K562 (cell line): ENCODE measurements around the gene PIGL. TPM values are rescaled to one million over a fixed set of nuclear protein-coding genes. Genes with fewer than 3 reads are reported as not detected.

Experiments
- ATAC-seq: fragments of 200-7000 bp; cut with Tn5 transposase; 3 replicates; pipeline ENCODE4 v1.9.1; 2020; ENCODE audit warnings: moderate library complexity
- BruUV-seq: library from RNA; stranded (reverse); fragments of 400-500 nt; replicated peaks from 2 replicates; lab custom pipeline; 2021; lab: Mats Ljungman, UMichigan
- CTCF ChIA-PET: fragments of 300-600 bp; formaldehyde crosslinking; extraction: SDS; loops from one replicate; lab custom pipeline; 2021; ENCODE audit warnings: low intra/inter-chr PET ratio; lab: Yijun Ruan, JAX
- POLR2A ChIA-PET: fragments of 300-600, 350-650 bp; sonication (Branson Sonifier 250); formaldehyde crosslinking; extraction: SDS; loops from one replicate; lab custom pipeline; 2021; ENCODE audit warnings: antibody characterized with exemption, inconsistent platforms; lab: Yijun Ruan, JAX
- DNase-seq, 4 experiments: peaks; one replicate each; pipeline versions ENCODE4 v3.0.0 to v3.0.0-alpha.2; 2011 to 2018; ENCODE audit warnings: low spot score in 3 of 4, mixed read lengths in 3 of 4; ENCODE audit errors: extremely low read depth in 1 of 4
- FAIRE-seq: peaks from 2 replicates; lab custom pipeline; 2011; peaks lifted over from hg19 to GRCh38; lab: Jason Lieb, UNC
- H2AFZ ChIP-seq: 2 replicates; pipeline ENCODE4 v1.6.0; 2011; ENCODE audit warnings: low read depth, low read length, control low read depth, inconsistent platforms
- H3K27ac ChIP-seq: fragments of 200-600 bp; 3 replicates; pipeline ENCODE4 v1.8.0; 2011; ENCODE audit warnings: low read depth, mild to moderate bottlenecking, control low read depth, inconsistent platforms, low read length, moderate library complexity, mixed read lengths; ENCODE audit errors: extremely low read depth
- H3K27me3 ChIP-seq, 2 experiments: fragments of 300-600 bp in 1 of 2; 2 replicates in 1 of 2; 3 replicates in 1 of 2; pipeline versions ENCODE4 v1.6.0 to v1.8.0; 2011; ENCODE audit warnings: inconsistent platforms in 2 of 2, low read length in 2 of 2, mild to moderate bottlenecking in 1 of 2, mixed read lengths in 1 of 2, moderate library complexity in 1 of 2; ENCODE audit not compliant: control insufficient read depth in 2 of 2, insufficient read depth in 2 of 2
- H3K36me3 ChIP-seq: fragments of 300-600 bp; 3 replicates; pipeline ENCODE4 v1.8.0; 2011; ENCODE audit warnings: mild to moderate bottlenecking, low read length, inconsistent platforms; ENCODE audit not compliant: control insufficient read depth, insufficient read depth
- H3K4me1 ChIP-seq, 2 experiments: fragments of 200-600 bp in 1 of 2; replicated peaks in 1 of 2; 2 replicates in 1 of 2; 3 replicates in 1 of 2; pipeline versions ENCODE4 v1.5.1 to v1.8.0; 2011; ENCODE audit warnings: inconsistent platforms in 2 of 2, low read length in 2 of 2, mild to moderate bottlenecking in 1 of 2, mixed read lengths in 1 of 2, moderate library complexity in 1 of 2; ENCODE audit not compliant: control insufficient read depth in 2 of 2, insufficient read depth in 2 of 2
- H3K4me2 ChIP-seq: 2 replicates; pipeline ENCODE4 v1.6.1; 2011; ENCODE audit warnings: low read length, control low read depth, inconsistent platforms, mixed read lengths; ENCODE audit not compliant: insufficient read depth
- H3K4me3 ChIP-seq: fragments of 200-600 bp; sonication (generic), shearing (Covaris generic); 2 replicates; pipeline ENCODE4 v1.5.1; 2016; ENCODE audit warnings: control low read depth, inconsistent platforms
- H3K79me2 ChIP-seq: fragments of 200-600 bp; 3 replicates; pipeline ENCODE4 v1.8.0; 2011; ENCODE audit warnings: low read length, inconsistent platforms; ENCODE audit not compliant: control insufficient read depth, insufficient read depth
- H3K9ac ChIP-seq, 2 experiments: 2 replicates each; pipeline versions ENCODE4 v1.6.0 to v1.6.1; 2011; ENCODE audit warnings: low read depth in 2 of 2, low read length in 2 of 2, control low read depth in 1 of 2, inconsistent platforms in 1 of 2, mild to moderate bottlenecking in 1 of 2, mixed read lengths in 1 of 2; ENCODE audit not compliant: insufficient read depth in 1 of 2
- H3K9me1 ChIP-seq: one replicate; pipeline ENCODE4 v1.6.0; 2011; ENCODE audit warnings: inconsistent platforms, mild to moderate bottlenecking, low read length, moderate library complexity; ENCODE audit not compliant: control insufficient read depth, insufficient read depth
- H3K9me3 ChIP-seq: replicated peaks from 2 replicates; pipeline ENCODE4 v1.5.1; 2011; ENCODE audit warnings: low read depth, low read length, inconsistent platforms; ENCODE audit not compliant: control insufficient read depth, insufficient read depth
- H4K20me1 ChIP-seq: replicated peaks from 2 replicates; pipeline ENCODE4 v1.6.1; 2011; ENCODE audit warnings: low read length, inconsistent platforms, mixed read lengths; ENCODE audit not compliant: control insufficient read depth, insufficient read depth
- HNRNPUL1 ChIP-seq: fragments of 200-400 bp; formaldehyde crosslinking; IDR thresholded peaks from 2 replicates; pipeline ENCODE4 v1.6.1; 2017; ENCODE audit warnings: low read length
- MAFF ChIP-seq: IDR thresholded peaks from 2 replicates; pipeline ENCODE4 v1.6.1; 2012; ENCODE audit warnings: low read length, improper control_type of control experiment
- PCBP1 ChIP-seq: fragments of 200-400 bp; formaldehyde crosslinking; IDR thresholded peaks from 2 replicates; pipeline ENCODE4 v1.6.1; 2018; ENCODE audit warnings: mild to moderate bottlenecking, low read depth, low read length; ENCODE audit not compliant: poor library complexity, severe bottlenecking
- TBP ChIP-seq: optimal IDR thresholded peaks from 2 replicates; pipeline ENCODE3; 2011; ENCODE audit warnings: low read depth, low read length, improper control_type of control experiment
- TRIM28 ChIP-seq: fragments of 450-650 bp; IDR thresholded peaks from 2 replicates; pipeline ENCODE4 v1.6.1; 2017
- ZNF282 ChIP-seq: sonication (generic); formaldehyde crosslinking; IDR thresholded peaks from 2 replicates; pipeline ENCODE4 v1.8.1; 2023; ENCODE audit warnings: missing genetic modification reagents
- ZNF324 ChIP-seq: fragments of 250-450 bp; sonication (Bioruptor Pico); IDR thresholded peaks from 2 replicates; pipeline ENCODE4 v1.4.0; 2020; ENCODE audit warnings: mild to moderate bottlenecking
- ZNF609 ChIP-seq: sonication (generic); formaldehyde crosslinking; IDR thresholded peaks from 2 replicates; pipeline ENCODE4 v1.8.1; 2023; ENCODE audit warnings: missing genetic modification reagents, mild to moderate bottlenecking, borderline replicate concordance
- ZNF79 ChIP-seq: fragments of 250-450 bp; sonication (Bioruptor Pico); IDR thresholded peaks from 2 replicates; pipeline ENCODE4 v1.4.0; 2020; ENCODE audit warnings: low read depth, mild to moderate bottlenecking, moderate library complexity
- WGBS: fragments of 100-300 bp; shearing (Covaris generic); methylation state at CpG from one replicate; pipeline ENCODE4 v1.1.6; 2016; ENCODE audit warnings: low coverage, mixed read lengths; ENCODE audit not compliant: insufficient coverage; ENCODE audit errors: missing lambda C conversion rate; 5-methylcytosine and 5-hydroxymethylcytosine counted together
- in situ Hi-C: fragments of 300-500 bp; cut with MboI; formaldehyde crosslinking; loops from 4 replicates; pipeline ENCODE4 v1.15.0; 2018; ENCODE audit warnings: inconsistent platforms, mixed read lengths
- intact Hi-C: fragments of 100-400 bp; cut with micrococcal nuclease; formaldehyde crosslinking; loops from 2 replicates; pipeline ENCODE4 v1.14.2; 2022
- polyA plus RNA-seq, 8 experiments: library from polyadenylated mRNA; depleted of rRNA in 4 of 8; stranded (reverse) in 5 of 8; unstranded in 3 of 8; fragments of >200 nt; fragmentation: Nextera tagmentation in 2 of 8; fragmentation: Illumina TruSeq in 1 of 8; extraction: Ambion mirVana in 2 of 8; extraction: Trizol in 1 of 8; gene quantifications; 2 replicates each; pipeline versions ENCODE4 v1.2.1 to v1.2.3, GENCODE V29; 2011 to 2014; ENCODE audit warnings: inconsistent platforms in 1 of 8, missing spikeins in 1 of 8
- total RNA-seq, 7 experiments: library from RNA; depleted of rRNA in 6 of 7; stranded (reverse); fragments of >200 nt in 6 of 7; fragmentation: Illumina TruSeq in 2 of 7; extraction: Trizol in 2 of 7; gene quantifications; 2 replicates each; pipeline versions ENCODE4 v1.2.1 to v1.2.3, GENCODE V29; 2011 to 2021; ENCODE audit warnings: low replicate concordance in 1 of 7

PIGL gene
- total and polyA plus RNA-seq, 9 of the 15 experiments (the other 6 are each of a cell fraction or from before 2014, with no cell fraction given), result 19.9 to 55.3 (median 29.6) TPM

GRCh38 chr17:16327018-16327417 is 110.0 kb downstream of the PIGL start:
- ATAC-seq (no peak), DNase-seq (no peak), FAIRE-seq (no peak)
- Histone ChIP-seq H3K27ac (no peak overlapping the region), H3K4me1 (no peaks in the 10 kb centered on the region; a peak in 1 of 5 replicates), H3K4me3 (no peak overlapping the region), H3K9ac (no peak overlapping the region), H3K79me2 (no peaks in the 10 kb centered on the region), H3K4me2 (no peak overlapping the region), H3K9me1 (no peaks in the 10 kb centered on the region), H3K27me3 (no peaks in the 10 kb centered on the region), H3K9me3 (no peaks in the 10 kb centered on the region), H4K20me1 (no peaks in the 10 kb centered on the region), H3K36me3 (peaks cover 5% of the 10 kb centered on the region; the same call in 1 of the 3 replicates), H2AFZ (no peak overlapping the region)
- 83% methylated on average over 3 of the region's 3 CpGs for WGBS
- intact Hi-C loops, result no loop called here
- no TSS peak for BruUV-seq
- ChIA-PET CTCF (no interaction called here), POLR2A (interaction anchor here (1.0 kb wide), 1 partner anchor 41 kb away, joined by 3 read pairs; no protein-coding TSS in a partner anchor)
- in situ Hi-C loops, result no loop called here
- TF ChIP-seq HNRNPUL1 (no peak), ZNF79 (CRISPR knock-in tag) (no peak), TRIM28 (no peak), ZNF324 (CRISPR knock-in tag) (no peak), ZNF609 (CRISPR knock-in tag) (no peak), PCBP1 (no peak), ZNF282 (no peak), TBP (no peak), MAFF (no peak)
